HG03432 (cell line): ENCODE results near the gene PNPO.

Source experiments
- ATAC-seq: cut with Tn5 transposase; IDR thresholded peaks from one replicate; pipeline ENCODE4 v1.9.1; 2021; ENCODE audit warnings: mild to moderate bottlenecking, moderate library complexity; ENCODE audit not compliant: unreplicated experiment

PNPO gene

GRCh38 chr17:47941246-47942095, at the start of gene PNPO:
Gene PNPO, plus strand, starts transcription at chr17:47941571. Its CDS starts 105 bp downstream, at chr17:47941676.
- ATAC-seq = peak; percentile 88

- ATAC-seq = no peak
Measured at GRCh38 chr17:47894498-47895346, 46.6 kb upstream of the PNPO start.

- no peak for ATAC-seq
Measured at GRCh38 chr17:47895347-47895855, 46.0 kb upstream of the PNPO start.

- ATAC-seq = peak; percentile 92
Measured at GRCh38 chr17:47895856-47896671, 45.3 kb upstream of the PNPO start, which contains the start of gene SP2. Gene SP2, plus strand, starts transcription at chr17:47896236. Its CDS starts 51 bp downstream, at chr17:47896287.

- ATAC-seq = no peak
Measured at GRCh38 chr17:47896672-47897490, 44.5 kb upstream of the PNPO start.

- no peak for ATAC-seq
Measured at GRCh38 chr17:47897561-47897960, 43.8 kb upstream of the PNPO start.

- ATAC-seq = no peak
Measured at GRCh38 chr17:47898241-47898640, 43.1 kb upstream of the PNPO start.

GRCh38 chr17:47899643-47900042, 41.7 kb upstream of the PNPO start:
- ATAC-seq = no peak

GRCh38 chr17:47901423-47901822, 39.9 kb upstream of the PNPO start:
- ATAC-seq = no peak

GRCh38 chr17:47902039-47902744, 39.2 kb upstream of the PNPO start:
- ATAC-seq = no peak

GRCh38 chr17:47905221-47905733, 36.1 kb upstream of the PNPO start:
- ATAC-seq = no peak

GRCh38 chr17:47906443-47906842, 34.9 kb upstream of the PNPO start:
- no peak for ATAC-seq

- ATAC-seq = no peak
Measured at GRCh38 chr17:47907932-47908562, 33.3 kb upstream of the PNPO start.

GRCh38 chr17:47913050-47913449, 28.3 kb upstream of the PNPO start:
- ATAC-seq = no peak

GRCh38 chr17:47914306-47914948, 26.9 kb upstream of the PNPO start:
- ATAC-seq = no peak

GRCh38 chr17:47915776-47916398, 25.5 kb upstream of the PNPO start:
- no peak for ATAC-seq

GRCh38 chr17:47916489-47917208, 24.7 kb upstream of the PNPO start:
- ATAC-seq = no peak
